ENCODE results near the gene LRRC18.

Gene LRRC18

DNA sequence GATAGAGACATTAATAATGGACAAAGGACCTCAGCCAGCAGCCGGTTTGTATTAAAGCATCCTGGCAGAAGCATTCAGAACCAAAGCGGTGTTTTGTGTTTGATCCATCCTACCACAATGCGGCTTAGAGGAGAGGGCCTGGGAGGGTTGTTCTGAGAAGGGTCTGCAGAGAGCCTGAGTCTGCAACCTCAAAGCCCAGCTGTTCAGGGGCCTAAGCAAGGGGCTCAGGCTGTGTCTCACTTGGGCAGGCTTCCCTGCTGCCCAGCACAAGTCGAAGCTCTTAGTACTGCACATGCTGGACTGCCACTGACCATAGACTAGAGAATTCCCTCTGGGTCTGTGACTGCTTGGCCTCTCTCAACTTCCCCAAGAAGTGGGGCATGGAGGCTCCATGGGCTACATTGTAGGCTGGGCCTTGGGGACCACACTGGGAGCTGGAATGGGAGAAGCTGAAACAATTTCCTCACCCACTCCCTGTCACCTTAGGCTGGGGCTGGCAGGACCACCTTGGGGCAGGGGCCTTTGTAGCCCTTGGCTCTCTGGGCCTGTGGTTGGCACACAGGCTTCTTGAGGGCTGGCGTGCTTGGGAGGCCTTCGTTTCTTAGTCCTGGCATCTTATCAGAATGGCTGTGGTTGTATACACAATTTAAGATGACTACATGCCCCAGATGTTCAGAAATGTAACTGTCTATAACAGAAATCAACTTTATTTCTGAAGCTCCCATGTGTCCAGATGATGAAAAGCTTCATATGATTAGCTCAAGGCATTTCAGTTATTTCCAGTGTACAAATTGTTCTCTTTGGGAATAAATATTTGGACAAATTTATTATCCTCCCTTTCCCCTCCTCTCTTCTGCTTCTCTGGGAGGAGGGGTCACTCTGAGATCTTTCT is 44.5 kb downstream of the LRRC18 start:
- FAIRE-seq (no peak), DNase-seq (ENCODE audit: insufficient read length, low spot score) (no peak)
- TF ChIP-seq PAX5 (IDR thresholded peaks at IDR 0.05; ENCODE audit: insufficient read depth, low read length, severe bottlenecking) (no peak), POU2F2 (IDR thresholded peaks at IDR 0.05; ENCODE audit: low read depth, low read length) (no peak), TAF1 (IDR thresholded peaks at IDR 0.05; ENCODE audit: low read depth, low read length) (no peak), SPI1 (IDR thresholded peaks at IDR 0.05; ENCODE audit: low read depth, low read length) (no peak)

DNA sequence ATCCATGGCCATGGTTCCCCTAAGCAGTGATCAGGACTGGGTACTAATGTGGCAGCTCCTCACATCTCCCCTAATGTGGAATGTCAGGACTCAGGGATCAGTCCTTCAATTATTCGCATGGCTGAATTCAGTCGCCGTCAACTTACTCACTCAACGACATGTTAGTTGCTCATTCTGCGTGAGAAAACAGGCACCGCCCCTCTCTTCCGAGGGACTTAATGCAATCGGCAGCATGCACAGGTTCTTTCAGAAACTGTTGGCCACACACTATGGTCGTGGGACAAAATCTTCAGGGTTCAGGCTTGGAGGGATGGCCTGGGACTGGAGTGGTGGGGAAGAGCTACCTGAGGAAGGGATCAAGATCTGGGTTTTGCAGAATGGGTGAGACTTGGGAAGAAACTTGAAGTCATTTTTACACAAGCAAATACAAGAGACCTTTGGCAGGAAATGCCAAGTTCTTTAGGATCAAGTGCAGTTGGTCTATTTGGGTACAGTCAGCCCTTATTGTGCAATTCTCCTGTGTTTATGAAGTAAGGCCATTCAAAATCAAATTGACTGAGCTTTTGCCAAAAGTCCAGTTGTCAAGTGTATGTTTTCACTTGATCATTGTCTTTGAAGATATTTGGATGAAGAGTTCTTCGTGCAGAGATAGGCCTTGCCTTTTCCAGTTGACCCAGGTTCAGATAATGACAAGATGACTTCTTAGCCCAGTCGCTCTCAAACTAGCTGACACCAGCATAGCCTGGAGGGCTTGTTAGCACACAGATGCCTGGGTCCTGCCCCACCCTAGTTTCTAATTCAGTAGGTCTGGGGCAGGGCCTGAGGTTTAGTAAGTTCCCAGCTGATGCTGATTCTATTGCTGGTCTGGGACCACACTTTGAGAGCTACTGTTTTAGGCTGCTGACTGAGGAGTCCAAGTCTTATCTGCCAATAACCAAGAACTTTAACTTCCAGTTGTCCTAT is 48.5 kb downstream of the LRRC18 start:
- no peak for FAIRE-seq
- no peak for DNase-seq (ENCODE audit: insufficient read length, low spot score)
- TF ChIP-seq SPI1 (IDR thresholded peaks at IDR 0.05; ENCODE audit: low read depth, low read length) (no peak), POLR2AphosphoS5 (IDR thresholded peaks at IDR 0.05; ENCODE audit: low read depth, low read length) (no peak), TAF1 (IDR thresholded peaks at IDR 0.05; ENCODE audit: low read depth, low read length) (no peak), PAX5 (IDR thresholded peaks at IDR 0.05; ENCODE audit: insufficient read depth, low read length, severe bottlenecking) (no peak), POU2F2 (IDR thresholded peaks at IDR 0.05; ENCODE audit: low read depth, low read length) (no peak), POLR2A (IDR thresholded peaks at IDR 0.05; ENCODE audit: low read depth, low read length) (no peak)

DNA sequence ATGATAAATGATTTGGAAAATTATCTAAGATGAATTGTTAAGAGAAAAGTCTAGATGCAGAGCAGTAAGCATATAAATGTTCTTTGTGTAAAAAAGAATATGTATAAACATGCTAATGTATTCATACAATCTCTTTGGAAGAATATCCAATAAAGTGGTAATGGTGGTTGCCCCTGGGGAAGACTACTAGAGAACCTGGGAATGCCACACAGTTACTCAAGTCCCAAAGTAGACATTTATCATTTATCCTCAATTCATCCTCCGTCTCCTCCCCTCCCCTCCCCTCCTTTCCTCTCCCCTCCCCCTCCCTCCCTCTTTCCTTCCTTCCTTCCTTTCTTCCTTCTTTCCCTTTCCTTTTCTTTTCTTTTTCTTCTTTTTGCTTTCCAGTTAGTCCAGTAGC is 51.7 kb downstream of the LRRC18 start:
- TF ChIP-seq TAF1 (IDR thresholded peaks at IDR 0.05; ENCODE audit: low read depth, low read length) (no peak), POU2F2 (IDR thresholded peaks at IDR 0.05; ENCODE audit: low read depth, low read length) (no peak), POLR2A (IDR thresholded peaks at IDR 0.05; ENCODE audit: low read depth, low read length) (no peak), POLR2AphosphoS5 (IDR thresholded peaks at IDR 0.05; ENCODE audit: low read depth, low read length) (no peak), PAX5 (IDR thresholded peaks at IDR 0.05; ENCODE audit: insufficient read depth, low read length, severe bottlenecking) (no peak), SPI1 (IDR thresholded peaks at IDR 0.05; ENCODE audit: low read depth, low read length) (no peak)
- FAIRE-seq (no peak), DNase-seq (ENCODE audit: insufficient read length, low spot score) (no peak)

DNA sequence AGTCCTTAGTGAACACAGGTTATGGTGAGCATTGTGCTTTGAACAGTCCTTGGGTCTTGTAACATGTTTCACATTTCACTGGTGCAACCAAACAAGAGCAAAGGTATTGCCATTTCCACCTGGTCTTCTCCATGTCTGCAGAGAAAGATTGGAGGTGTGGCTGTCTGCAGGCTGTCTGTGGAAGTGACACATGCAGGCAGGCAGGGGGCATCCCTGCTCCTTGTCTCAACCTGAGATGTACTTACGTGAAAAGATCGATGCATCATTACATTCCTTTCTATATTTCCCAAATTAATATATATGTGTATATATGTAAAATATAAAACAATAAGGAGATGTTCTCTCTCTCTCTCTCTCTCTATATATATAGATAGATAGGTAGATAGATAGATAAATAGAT is 54.3 kb downstream of the LRRC18 start:
- FAIRE-seq (no peak), DNase-seq (ENCODE audit: insufficient read length, low spot score) (no peak)
- TF ChIP-seq PAX5 (IDR thresholded peaks at IDR 0.05; ENCODE audit: insufficient read depth, low read length, severe bottlenecking) (no peak), POLR2AphosphoS5 (IDR thresholded peaks at IDR 0.05; ENCODE audit: low read depth, low read length) (no peak), TAF1 (IDR thresholded peaks at IDR 0.05; ENCODE audit: low read depth, low read length) (no peak), POU2F2 (IDR thresholded peaks at IDR 0.05; ENCODE audit: low read depth, low read length) (no peak), SPI1 (IDR thresholded peaks at IDR 0.05; ENCODE audit: low read depth, low read length) (no peak), POLR2A (IDR thresholded peaks at IDR 0.05; ENCODE audit: low read depth, low read length) (no peak)

DNA sequence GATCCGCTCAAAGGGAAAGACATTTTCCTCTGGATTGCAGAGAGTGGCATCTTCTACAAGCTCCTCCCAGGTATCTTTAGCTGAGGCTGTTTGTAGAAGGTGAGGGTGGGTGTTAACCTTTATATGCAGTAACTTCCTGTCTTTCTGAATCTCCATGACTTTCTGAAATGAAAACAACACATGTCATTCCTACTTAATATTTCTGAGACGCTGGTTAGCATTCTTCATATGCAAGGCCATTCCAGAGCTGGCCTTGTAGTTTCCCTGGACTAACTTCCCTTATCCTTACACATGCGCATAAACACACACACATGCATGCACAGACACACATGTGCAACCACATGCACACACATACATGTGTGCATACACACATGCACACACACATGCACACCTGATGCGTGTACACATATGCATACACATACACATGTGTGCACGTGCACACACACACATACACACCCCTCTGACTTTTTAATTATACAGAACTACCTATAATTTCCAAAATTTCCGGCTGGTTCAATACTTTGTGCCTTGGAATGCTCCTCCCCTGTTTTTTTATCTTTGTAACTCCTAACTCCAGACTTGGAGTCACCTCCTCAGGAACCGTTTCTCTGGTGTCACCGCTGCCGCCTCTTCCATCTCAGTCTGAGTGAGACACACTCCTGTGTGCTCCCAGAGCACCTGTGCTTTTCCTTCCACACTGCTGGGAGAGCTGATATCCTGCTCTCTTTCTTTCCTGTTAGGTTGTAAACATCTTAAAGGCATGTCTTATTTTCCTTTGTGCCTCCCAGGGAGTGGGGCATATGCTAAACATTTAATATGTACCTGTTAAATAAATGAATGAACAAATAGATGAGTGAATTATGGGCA is 55.2 kb downstream of the LRRC18 start:
- TF ChIP-seq TAF1 (IDR thresholded peaks at IDR 0.05; ENCODE audit: low read depth, low read length) (no peak), POLR2AphosphoS5 (IDR thresholded peaks at IDR 0.05; ENCODE audit: low read depth, low read length) (no peak), POLR2A (IDR thresholded peaks at IDR 0.05; ENCODE audit: low read depth, low read length) (no peak), POU2F2 (IDR thresholded peaks at IDR 0.05; ENCODE audit: low read depth, low read length) (no peak), PAX5 (IDR thresholded peaks at IDR 0.05; ENCODE audit: insufficient read depth, low read length, severe bottlenecking) (no peak), SPI1 (IDR thresholded peaks at IDR 0.05; ENCODE audit: low read depth, low read length) (no peak)
- no peak for DNase-seq (ENCODE audit: insufficient read length, low spot score)
- peak; percentile 31 for FAIRE-seq

DNA sequence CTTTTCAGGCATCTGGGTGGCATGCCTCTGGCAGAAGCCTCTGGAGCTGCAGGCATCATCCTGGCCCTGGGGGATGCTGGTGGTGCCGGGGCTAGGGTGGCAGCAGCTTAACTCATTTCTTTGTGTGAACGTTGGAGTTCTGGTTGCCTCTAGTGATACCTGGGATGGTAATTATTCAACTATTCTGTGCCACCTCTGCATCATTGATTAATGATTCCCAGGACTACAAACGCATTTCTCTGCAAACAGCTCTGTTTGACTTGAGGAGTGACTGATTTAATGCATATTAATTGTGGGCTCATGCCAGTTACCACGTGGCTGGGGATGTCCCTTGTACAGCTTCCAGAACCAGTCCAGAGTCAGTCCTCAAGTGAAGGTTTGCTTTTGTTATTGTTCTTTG is 55.9 kb downstream of the LRRC18 start:
- TF ChIP-seq SPI1 (IDR thresholded peaks at IDR 0.05; ENCODE audit: low read depth, low read length) (no peak), POLR2AphosphoS5 (IDR thresholded peaks at IDR 0.05; ENCODE audit: low read depth, low read length) (no peak), TAF1 (IDR thresholded peaks at IDR 0.05; ENCODE audit: low read depth, low read length) (no peak), POU2F2 (IDR thresholded peaks at IDR 0.05; ENCODE audit: low read depth, low read length) (no peak), PAX5 (IDR thresholded peaks at IDR 0.05; ENCODE audit: insufficient read depth, low read length, severe bottlenecking) (no peak), POLR2A (IDR thresholded peaks at IDR 0.05; ENCODE audit: low read depth, low read length) (no peak)
- DNase-seq (ENCODE audit: insufficient read length, low spot score) = no peak
- FAIRE-seq = no peak

DNA sequence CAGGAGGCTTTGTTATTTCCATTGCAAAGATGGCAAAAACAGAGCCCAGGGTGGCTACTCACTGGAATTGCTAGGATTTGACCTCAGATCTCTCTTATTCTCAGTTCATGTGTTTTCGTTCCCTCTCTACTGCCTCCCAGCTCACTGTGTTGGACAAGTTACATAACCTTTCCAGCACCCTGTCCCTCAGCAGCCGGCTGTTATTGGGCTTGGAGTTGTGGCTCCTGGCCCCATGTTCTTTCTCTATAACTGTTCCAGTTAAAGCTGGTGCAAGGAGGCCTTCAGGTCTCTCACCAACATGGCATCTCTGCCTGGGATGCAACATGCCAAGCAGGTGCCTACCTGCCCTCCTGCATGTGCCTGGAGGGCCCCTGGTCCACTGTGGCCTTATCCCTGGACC is 56.8 kb downstream of the LRRC18 start:
- DNase-seq (ENCODE audit: insufficient read length, low spot score) = no peak
- TF ChIP-seq PAX5 (IDR thresholded peaks at IDR 0.05; ENCODE audit: insufficient read depth, low read length, severe bottlenecking) (no peak), POLR2A (IDR thresholded peaks at IDR 0.05; ENCODE audit: low read depth, low read length) (no peak), POU2F2 (IDR thresholded peaks at IDR 0.05; ENCODE audit: low read depth, low read length) (no peak), SPI1 (IDR thresholded peaks at IDR 0.05; ENCODE audit: low read depth, low read length) (no peak), POLR2AphosphoS5 (IDR thresholded peaks at IDR 0.05; ENCODE audit: low read depth, low read length) (no peak), TAF1 (IDR thresholded peaks at IDR 0.05; ENCODE audit: low read depth, low read length) (no peak)
- FAIRE-seq = no peak

DNA sequence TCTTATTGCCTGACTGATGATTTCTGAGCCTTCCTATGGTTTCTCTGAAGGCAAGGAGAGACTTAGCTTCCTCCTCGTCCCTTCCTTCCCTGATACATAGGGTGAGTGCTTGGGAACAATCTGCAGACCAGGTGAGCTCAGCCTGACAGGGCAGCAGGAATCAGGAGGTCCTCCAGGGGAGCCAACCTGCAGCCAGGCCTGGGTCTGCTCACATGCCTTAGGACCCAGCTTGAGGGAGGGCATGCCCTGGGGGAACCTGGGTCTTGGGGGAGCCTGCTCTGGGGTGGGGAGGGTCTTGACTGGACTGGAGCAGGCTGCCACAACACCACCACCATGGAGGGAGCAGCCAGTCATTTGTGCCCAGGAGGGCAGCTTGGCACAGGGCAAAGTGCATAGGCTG is 57.7 kb downstream of the LRRC18 start:
- FAIRE-seq (no peak), DNase-seq (ENCODE audit: insufficient read length, low spot score) (no peak)
- no peak for TF ChIP-seq POLR2AphosphoS5 (IDR thresholded peaks at IDR 0.05; ENCODE audit: low read depth, low read length)

Measured in GM12891 (cell line).